ENCODE measurements around the gene IL10RA.
A peak's percentile ranks its signal among the peaks of the same experiment; 100 is the strongest.
"Not testable (repeated sequence)": the region's sequence is repeated elsewhere in the genome, so short reads cannot be mapped to it uniquely, and the experiment has no call there.

IL10RA gene

GRCh38 chr11:117985953-117986887, at the start of gene IL10RA:
Gene IL10RA, plus strand, starts transcription at chr11:117986394. Its CDS starts 74 bp downstream, at chr11:117986468.
- peak; percentile 80 for DNase-seq
- in situ Hi-C loops (cut with HindIII; ENCODE audit: low pct_ligation_motif_present, low pct_unique_long_range_greater_than_20kb, low sequenced_read_pairs): no loop called here

- in situ Hi-C loops (cut with HindIII; ENCODE audit: low pct_ligation_motif_present, low pct_unique_long_range_greater_than_20kb, low sequenced_read_pairs): no loop called here
These were observed 49.2 kb upstream of the IL10RA start for GRCh38 chr11:117936973-117937372.

GRCh38 chr11:117940736-117941135, 45.5 kb upstream of the IL10RA start:
- in situ Hi-C loops (cut with HindIII; ENCODE audit: low pct_ligation_motif_present, low pct_unique_long_range_greater_than_20kb, low sequenced_read_pairs): no loop called here
- no peak for DNase-seq

More at GRCh38 chr11:117936973-117937372, 49.2 kb upstream of the IL10RA start:
- DNase-seq: no peak

- in situ Hi-C loops (cut with HindIII; ENCODE audit: low pct_ligation_motif_present, low pct_unique_long_range_greater_than_20kb, low sequenced_read_pairs): no loop called here
- DNase-seq: no peak
These were observed 45.0 kb upstream of the IL10RA start for GRCh38 chr11:117941163-117941707.

GRCh38 chr11:117941976-117942654, 44.1 kb upstream of the IL10RA start:
- in situ Hi-C loops (cut with HindIII; ENCODE audit: low pct_ligation_motif_present, low pct_unique_long_range_greater_than_20kb, low sequenced_read_pairs): no loop called here
- DNase-seq: no peak

- no peak for DNase-seq
- in situ Hi-C loops (cut with HindIII; ENCODE audit: low pct_ligation_motif_present, low pct_unique_long_range_greater_than_20kb, low sequenced_read_pairs): no loop called here
These were observed 41.6 kb upstream of the IL10RA start for GRCh38 chr11:117944554-117944953.

- no peak for DNase-seq
- in situ Hi-C loops (cut with HindIII; ENCODE audit: low pct_ligation_motif_present, low pct_unique_long_range_greater_than_20kb, low sequenced_read_pairs): no loop called here
These were observed 41.0 kb upstream of the IL10RA start for GRCh38 chr11:117945047-117945810.

- in situ Hi-C loops (cut with HindIII; ENCODE audit: low pct_ligation_motif_present, low pct_unique_long_range_greater_than_20kb, low sequenced_read_pairs): no loop called here
- no peak for DNase-seq
These were observed 39.9 kb upstream of the IL10RA start for GRCh38 chr11:117946156-117946841.

GRCh38 chr11:117946842-117947526, 39.2 kb upstream of the IL10RA start:
- peak; percentile 94 for DNase-seq
- in situ Hi-C loops (cut with HindIII; ENCODE audit: low pct_ligation_motif_present, low pct_unique_long_range_greater_than_20kb, low sequenced_read_pairs): no loop called here

GRCh38 chr11:117947751-117948150, 38.4 kb upstream of the IL10RA start:
- in situ Hi-C loops (cut with HindIII; ENCODE audit: low pct_ligation_motif_present, low pct_unique_long_range_greater_than_20kb, low sequenced_read_pairs): not testable (repeated sequence)

GRCh38 chr11:117948466-117948865, 37.7 kb upstream of the IL10RA start:
- in situ Hi-C loops (cut with HindIII; ENCODE audit: low pct_ligation_motif_present, low pct_unique_long_range_greater_than_20kb, low sequenced_read_pairs); DNase-seq: not testable (repeated sequence)

More at GRCh38 chr11:117947751-117948150, 38.4 kb upstream of the IL10RA start:
- DNase-seq: not testable (repeated sequence)

- in situ Hi-C loops (cut with HindIII; ENCODE audit: low pct_ligation_motif_present, low pct_unique_long_range_greater_than_20kb, low sequenced_read_pairs): no loop called here
- DNase-seq: no peak
These were observed 37.1 kb upstream of the IL10RA start for GRCh38 chr11:117949062-117949461.

GRCh38 chr11:117950301-117950700, 35.9 kb upstream of the IL10RA start:
- DNase-seq: no peak
- in situ Hi-C loops (cut with HindIII; ENCODE audit: low pct_ligation_motif_present, low pct_unique_long_range_greater_than_20kb, low sequenced_read_pairs): no loop called here

- DNase-seq: no peak
- in situ Hi-C loops (cut with HindIII; ENCODE audit: low pct_ligation_motif_present, low pct_unique_long_range_greater_than_20kb, low sequenced_read_pairs): no loop called here
These were observed 34.9 kb upstream of the IL10RA start for GRCh38 chr11:117950993-117951961.

- no peak for DNase-seq
- in situ Hi-C loops (cut with HindIII; ENCODE audit: low pct_ligation_motif_present, low pct_unique_long_range_greater_than_20kb, low sequenced_read_pairs): no loop called here
These were observed 33.0 kb upstream of the IL10RA start for GRCh38 chr11:117953024-117953671.

- in situ Hi-C loops (cut with HindIII; ENCODE audit: low pct_ligation_motif_present, low pct_unique_long_range_greater_than_20kb, low sequenced_read_pairs): no loop called here
- DNase-seq: no peak
These were observed 27.2 kb upstream of the IL10RA start for GRCh38 chr11:117958949-117959348.
